Pancreas (tissue), 10 donors: ENCODE data around the gene SLC51B. TPM values are rescaled to one million over a fixed set of nuclear protein-coding genes. Genes with fewer than 3 reads are reported as not detected.
"Not testable (repeated sequence)": the region's sequence is repeated elsewhere in the genome, so short reads cannot be mapped to it uniquely, and the experiment has no call there.

Experiments
- ATAC-seq, 4 donors: fragments of 200-7000 bp; cut with Tn5 transposase; one replicate each; pipeline versions ENCODE4 v1.8.0 to v1.9.1; 2020; ENCODE audit warnings: mild to moderate bottlenecking in 4 of 4, moderate library complexity in 4 of 4
- DNase-seq, 6 donors: peaks; one replicate each; pipeline ENCODE4 v3.0.0-alpha.2; 2020
- FAIRE-seq: peaks from 2 replicates; lab custom pipeline; 2012; peaks lifted over from hg19 to GRCh38; lab: Jason Lieb, UNC
- H3K27ac ChIP-seq, 4 donors: fragments of 200-600 bp; sonication (generic); 1 replicate in 3 of 4; 2 replicates in 1 of 4; pipeline versions ENCODE4 v1.5.0 to v1.8.0; 2020
- H3K27me3 ChIP-seq, 4 donors: fragments of 200-600 bp; one replicate each; pipeline ENCODE4 v1.8.0; 2021
- H3K36me3 ChIP-seq, 3 donors: fragments of 200-600 bp; sonication (generic) in 1 of 3; one replicate each; pipeline versions ENCODE4 v1.5.0 to v1.8.0; 2020 to 2021
- H3K4me1 ChIP-seq, 3 donors: fragments of 200-600 bp; one replicate each; pipeline ENCODE4 v1.8.0; 2021
- H3K4me3 ChIP-seq, 4 donors: fragments of 200-600 bp; sonication (generic) in 2 of 4; one replicate each; pipeline versions ENCODE4 v1.5.0 to v1.8.0; 2020 to 2021
- H3K9me3 ChIP-seq, 4 donors: fragments of 200-600 bp; one replicate each; pipeline ENCODE4 v1.8.0; 2021
- CTCF ChIP-seq, 4 donors: fragments of 200-600 bp; sonication (generic) in 3 of 4; IDR thresholded peaks; one replicate each; pipeline versions ENCODE4 v1.5.0 to v1.8.0; 2021; ENCODE audit warnings: antibody characterized with exemption in 4 of 4
- WGBS, 2 donors: extraction: QIAGEN DNeasy Blood & Tissue Kit; methylation state at CpG; one replicate each; pipeline ENCODE4 v1.1.7; 2013; 5-methylcytosine and 5-hydroxymethylcytosine counted together
- intact Hi-C, 3 donors: fragments of 100-400 bp; cut with DNase I; formaldehyde crosslinking; loops; one replicate each; pipeline versions ENCODE4 v1.11.1 to v1.14.2; 2022
- polyA plus RNA-seq, 2 donors: library from polyadenylated mRNA; stranded (reverse); fragments of 200-250 nt; gene quantifications; one replicate each; pipeline ENCODE4 v1.2.3, GENCODE V29; 2013
- total RNA-seq, 6 donors: library from RNA; stranded (reverse); fragmentation: NEBNext Ultra II Directional in 4 of 6; extraction: Animal tissue kit (Norgen Biotek cat#: 25700) in 4 of 6; gene quantifications; one replicate each; pipeline versions ENCODE4 v1.2.1 to v1.2.4, GENCODE V29; 2021 to 2023
- donor health status: healthy with polysubstance abuse.
- donor health status: DM: no; HTN: no; CAD: no; lungs with moderate emphysema.
- donor health status: DM: no; HTN: no; CAD: no.
- donor health status: control.
- donor health status: control.
- donor health status: Bipolar disorder and iron deficiency.
- donor health status: DM: yes; HTN: yes; CAD: no.
- donor health status: DM: no; HTN: no; CAD: no.
- donor health status: DM: no; HTN: no; CAD: no.
- donor health status: DM: yes; HTN: yes; CAD: no.

Gene SLC51B
- total and polyA plus RNA-seq, 8 donors, result 0.26 to 1.1 (median 0.49) TPM; not detected in 5

DNA sequence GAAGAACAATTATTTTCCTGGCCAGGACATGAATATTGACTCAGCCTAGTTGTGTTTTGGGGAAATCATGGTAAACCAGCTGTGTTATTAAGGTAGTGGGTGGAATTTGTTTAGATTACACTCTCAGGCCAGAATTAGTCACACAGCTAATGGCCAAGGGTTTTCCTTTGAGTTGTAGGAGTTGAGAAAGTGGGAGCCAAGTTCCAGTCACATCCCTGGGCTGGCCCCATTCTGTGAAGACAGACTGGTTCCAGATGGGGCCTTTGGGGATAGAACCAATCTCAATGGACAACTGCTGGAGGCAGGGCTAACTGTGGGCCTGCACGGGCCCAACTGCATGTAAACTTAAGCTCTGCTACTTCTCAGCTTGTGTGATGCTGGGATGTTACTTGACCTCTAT lies 24.0 kb downstream of the SLC51B start:
- H3K36me3 ChIP-seq, result no peaks in the 10 kb centered on the region
- H3K27me3 ChIP-seq, result peaks cover 0 to 5% (median 0%) of the 10 kb centered on the region in 4 donors
- no peak for TF ChIP-seq CTCF (IDR thresholded peaks at IDR 0.05)
- H3K4me1 ChIP-seq, result no peaks in the 10 kb centered on the region
- peak in 1 of 6 donors; percentile 28 for DNase-seq
- intact Hi-C loops, result no loop called here
- no peak overlapping the region for H3K4me3 ChIP-seq
- H3K27ac ChIP-seq, result no peak overlapping the region
- ATAC-seq, result peak in 3 of 4 donors; percentile 63 to 66 (median 63)
- WGBS, 2 donors, result 77 to 93% methylated on average over 1 of the region's 1 CpG
- no peak for FAIRE-seq
- H3K9me3 ChIP-seq, result no peaks in the 10 kb centered on the region

GRCh38 chr15:65069779-65070546 lies 24.8 kb downstream of the SLC51B start:
- Histone ChIP-seq H3K4me3 (no peak overlapping the region), H3K9me3 (no peaks in the 10 kb centered on the region), H3K27ac (no peak overlapping the region), H3K4me1 (no peaks in the 10 kb centered on the region), H3K27me3 (peaks cover 0 to 5% (median 0%) of the 10 kb centered on the region in 4 donors), H3K36me3 (no peaks in the 10 kb centered on the region)
- no peak for FAIRE-seq
- no peak for DNase-seq
- intact Hi-C loops, result no loop called here
- no peak for ATAC-seq
- WGBS, 2 donors, result 72 to 73% methylated on average over 5 of the region's 5 CpGs
- TF ChIP-seq CTCF (IDR thresholded peaks at IDR 0.05), result no peak

GRCh38 chr15:65071381-65071811 lies 26.2 kb downstream of the SLC51B start:
- no peaks in the 10 kb centered on the region for H3K9me3 ChIP-seq
- intact Hi-C loops, result no loop called here
- H3K36me3 ChIP-seq, result no peaks in the 10 kb centered on the region
- H3K4me3 ChIP-seq, result no peak overlapping the region
- peaks cover 0 to 5% (median 0%) of the 10 kb centered on the region in 4 donors for H3K27me3 ChIP-seq
- H3K4me1 ChIP-seq, result no peaks in the 10 kb centered on the region
- 68 to 76% methylated on average over 5 of the region's 5 CpGs for WGBS, 2 donors
- DNase-seq (no peak), FAIRE-seq (no peak), ATAC-seq (peak in 2 of 4 donors; percentile 25 to 31)
- H3K27ac ChIP-seq, result no peak overlapping the region
- TF ChIP-seq CTCF (IDR thresholded peaks at IDR 0.05), result no peak

- Histone ChIP-seq H3K4me3 (no peak overlapping the region), H3K9me3 (no peaks in the 10 kb centered on the region), H3K27me3 (peaks cover 0 to 5% (median 0%) of the 10 kb centered on the region in 4 donors), H3K4me1 (no peaks in the 10 kb centered on the region), H3K27ac (no peak overlapping the region), H3K36me3 (no peaks in the 10 kb centered on the region)
- DNase-seq, result no peak
- TF ChIP-seq CTCF (IDR thresholded peaks at IDR 0.05), result no peak
- no peak for FAIRE-seq
- no peak for ATAC-seq
- intact Hi-C loops, result no loop called here
- WGBS, 2 donors, result 83 to 89% methylated on average over 1 of the region's 1 CpG
These were observed 26.8 kb downstream of the SLC51B start for GRCh38 chr15:65072027-65072426.

DNA sequence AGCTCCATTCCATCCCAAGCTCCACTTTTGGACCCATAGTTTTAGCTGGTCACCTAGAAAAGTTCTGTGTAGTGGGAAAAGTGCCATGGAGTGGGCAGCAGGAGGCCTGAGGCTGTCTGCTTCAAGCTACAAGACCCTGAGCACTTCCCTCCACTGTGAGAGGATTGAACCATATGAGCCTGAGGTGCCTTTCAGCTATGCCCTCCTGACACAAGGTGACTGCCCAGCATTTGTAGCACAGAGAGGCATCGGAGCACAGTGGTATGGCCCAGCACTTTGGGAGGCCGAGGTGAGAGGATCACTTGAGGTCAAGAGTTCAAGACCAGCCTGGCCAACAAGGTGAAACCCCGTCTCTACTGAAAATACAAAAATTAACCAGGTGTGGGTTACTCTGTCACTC lies 27.4 kb downstream of the SLC51B start:
- no peak for DNase-seq
- peaks cover 0 to 1% (median 0%) of the 10 kb centered on the region in 4 donors for H3K27me3 ChIP-seq
- no peaks in the 10 kb centered on the region for H3K9me3 ChIP-seq
- 79 to 89% methylated on average over 3 of the region's 3 CpGs for WGBS, 2 donors
- TF ChIP-seq CTCF (IDR thresholded peaks at IDR 0.05), result no peak
- no peak for FAIRE-seq
- no peaks in the 10 kb centered on the region for H3K4me1 ChIP-seq
- intact Hi-C loops, result no loop called here
- H3K27ac ChIP-seq, result no peak overlapping the region
- ATAC-seq, result no peak
- no peaks in the 10 kb centered on the region for H3K36me3 ChIP-seq
- H3K4me3 ChIP-seq, result no peak overlapping the region

DNA sequence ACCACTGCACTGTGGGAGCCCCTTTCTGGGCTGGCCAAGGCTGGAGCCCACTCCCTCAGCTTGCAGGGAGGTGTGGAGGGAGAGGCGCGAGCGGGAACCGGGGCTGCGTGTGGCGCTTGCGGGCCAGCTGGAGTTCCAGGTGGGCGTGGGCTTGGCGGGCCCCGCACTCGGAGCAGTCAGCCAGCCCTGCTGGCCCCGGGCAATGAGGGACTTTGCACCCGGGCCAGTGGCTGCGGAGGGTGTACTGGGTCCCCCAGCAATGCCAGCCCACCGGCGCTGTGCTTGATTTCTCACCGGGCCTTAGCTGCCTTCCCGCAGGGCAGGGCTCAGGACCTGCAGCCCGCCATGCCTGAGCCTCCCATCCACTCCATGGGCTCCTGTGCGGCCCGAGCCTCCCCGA lies 29.8 kb downstream of the SLC51B start:
- intact Hi-C loops, ATAC-seq, H3K9me3 ChIP-seq, DNase-seq, H3K36me3 ChIP-seq, H3K27me3 ChIP-seq, H3K4me1 ChIP-seq, H3K27ac ChIP-seq, FAIRE-seq, H3K4me3 ChIP-seq: not testable (repeated sequence)
- WGBS, 2 donors, result 87 to 93% methylated on average over 9 to 20 of the region's 22 CpGs

- H3K36me3 ChIP-seq, ATAC-seq, H3K27me3 ChIP-seq, FAIRE-seq, DNase-seq, H3K4me1 ChIP-seq, H3K27ac ChIP-seq, H3K4me3 ChIP-seq, intact Hi-C loops, H3K9me3 ChIP-seq: not testable (repeated sequence)
- WGBS, 2 donors, result 73 to 76% methylated on average over 12 of the region's 12 CpGs
These were observed 30.6 kb downstream of the SLC51B start for GRCh38 chr15:65075607-65076395.
